Stimulated activated naive CD4-positive, alpha-beta T cell treated with Interleukin-2 at 50 U/mL for 16 hours (primary cell): ENCODE data around the gene BRINP3.
"Not testable (repeated sequence)": the region's sequence is repeated elsewhere in the genome, so short reads cannot be mapped to it uniquely, and the experiment has no call there.

Experiments
- DNase-seq: peaks from one replicate; lab custom pipeline; 2025; lab: John Stamatoyannopoulos, UW

Gene BRINP3

DNA sequence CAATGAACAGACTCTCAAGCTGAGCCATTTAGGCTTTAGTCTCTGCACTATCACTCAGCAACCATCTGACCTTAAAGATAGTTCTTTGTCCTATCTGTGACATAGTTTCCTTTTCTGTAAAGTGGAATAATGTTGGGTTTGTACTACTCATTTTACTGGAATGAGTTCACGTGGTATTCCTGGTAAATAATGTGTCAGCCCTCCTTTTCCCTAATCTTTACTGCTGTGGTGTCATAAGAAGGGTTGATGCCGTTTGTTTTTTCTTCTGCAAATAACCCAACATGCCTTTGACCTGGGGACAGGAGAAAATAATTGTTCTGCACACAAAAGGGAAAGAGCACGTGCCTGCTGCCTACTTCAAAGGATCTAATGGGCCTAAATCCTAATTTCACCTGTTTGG lies 297.8 kb downstream of the BRINP3 start:
- no peak for DNase-seq

- DNase-seq: no peak
Measured at GRCh38 chr1:190178827-190179226, 298.8 kb downstream of the BRINP3 start.

DNA sequence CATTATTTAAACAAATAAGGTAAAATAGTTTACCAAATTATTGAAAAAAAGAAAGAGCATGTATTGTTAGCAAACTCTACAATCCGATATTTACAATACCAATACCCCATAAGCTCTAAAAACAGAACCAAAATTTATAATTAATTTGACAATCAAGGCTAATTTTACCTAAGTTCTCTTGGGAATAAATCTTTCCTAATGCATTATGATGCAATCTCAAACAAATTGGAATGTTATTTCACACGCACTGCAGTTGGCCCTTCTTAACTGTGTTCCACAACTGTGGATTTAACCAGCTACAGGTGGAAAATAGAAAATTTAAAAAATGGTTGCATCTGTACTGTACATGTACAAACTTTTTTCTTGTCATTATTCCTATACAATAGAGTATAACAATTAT lies 300.1 kb downstream of the BRINP3 start:
- DNase-seq: no peak

DNA sequence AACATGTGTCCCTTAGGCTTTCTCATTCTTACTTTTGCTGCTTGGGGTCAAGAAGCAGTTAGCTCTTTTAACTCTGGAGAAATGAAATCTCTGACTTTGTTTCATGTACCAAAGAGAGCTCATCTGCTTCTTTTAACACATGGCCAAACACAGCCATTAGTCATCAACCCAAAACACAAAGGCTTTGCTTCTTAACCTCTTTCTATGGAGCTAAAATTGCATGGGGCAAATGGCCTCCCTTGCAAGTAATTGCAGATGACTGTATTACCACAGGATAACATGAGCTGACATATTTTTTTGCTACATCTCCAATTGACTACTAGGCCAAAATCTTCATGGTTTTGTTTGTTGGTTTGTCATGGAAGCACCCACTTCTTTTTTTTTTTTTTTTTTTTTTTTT lies 300.9 kb downstream of the BRINP3 start:
- no peak for DNase-seq

GRCh38 chr1:190175320-190175719 lies 302.3 kb downstream of the BRINP3 start:
- no peak for DNase-seq

- no peak for DNase-seq
Measured at GRCh38 chr1:190172651-190173430, 304.8 kb downstream of the BRINP3 start.

DNA sequence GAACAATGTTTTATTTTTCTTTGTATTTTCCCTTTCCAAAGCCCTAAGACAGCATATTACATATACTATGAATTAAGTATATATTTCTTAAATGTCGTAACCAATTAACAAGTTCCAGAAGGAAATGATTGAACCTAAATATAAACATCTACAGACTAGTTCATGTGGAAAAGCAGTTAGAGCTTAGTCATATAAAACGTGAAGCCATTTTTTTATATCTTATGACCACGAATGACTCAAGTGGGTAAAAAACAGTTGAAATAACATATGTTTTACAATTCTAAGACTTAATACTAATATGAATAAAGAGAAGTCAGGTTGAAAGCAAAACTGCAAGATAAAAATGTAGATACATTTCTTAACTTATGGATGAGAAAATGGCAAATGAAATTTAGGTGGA lies 307.3 kb downstream of the BRINP3 start:
- DNase-seq: no peak

GRCh38 chr1:190169311-190170067 lies 308.2 kb downstream of the BRINP3 start:
- DNase-seq: no peak

DNA sequence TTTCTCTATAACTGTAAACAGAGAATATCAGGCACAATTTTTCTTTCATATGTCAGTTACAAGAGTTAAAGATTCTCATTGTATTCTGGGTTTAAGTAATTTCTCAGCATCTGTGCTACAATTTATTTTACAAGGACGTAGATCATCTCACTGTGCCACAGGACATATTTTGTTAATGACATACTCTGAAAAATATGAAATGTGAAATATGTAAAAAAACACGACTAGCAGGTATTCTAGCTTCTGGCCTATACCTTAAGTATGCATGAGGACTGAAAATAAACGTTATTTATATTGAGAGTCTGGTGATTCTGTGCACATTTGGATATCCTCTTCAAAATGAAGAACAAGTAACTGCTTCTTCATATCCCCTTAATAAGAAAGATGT lies 308.8 kb downstream of the BRINP3 start:
- no peak for DNase-seq

DNA sequence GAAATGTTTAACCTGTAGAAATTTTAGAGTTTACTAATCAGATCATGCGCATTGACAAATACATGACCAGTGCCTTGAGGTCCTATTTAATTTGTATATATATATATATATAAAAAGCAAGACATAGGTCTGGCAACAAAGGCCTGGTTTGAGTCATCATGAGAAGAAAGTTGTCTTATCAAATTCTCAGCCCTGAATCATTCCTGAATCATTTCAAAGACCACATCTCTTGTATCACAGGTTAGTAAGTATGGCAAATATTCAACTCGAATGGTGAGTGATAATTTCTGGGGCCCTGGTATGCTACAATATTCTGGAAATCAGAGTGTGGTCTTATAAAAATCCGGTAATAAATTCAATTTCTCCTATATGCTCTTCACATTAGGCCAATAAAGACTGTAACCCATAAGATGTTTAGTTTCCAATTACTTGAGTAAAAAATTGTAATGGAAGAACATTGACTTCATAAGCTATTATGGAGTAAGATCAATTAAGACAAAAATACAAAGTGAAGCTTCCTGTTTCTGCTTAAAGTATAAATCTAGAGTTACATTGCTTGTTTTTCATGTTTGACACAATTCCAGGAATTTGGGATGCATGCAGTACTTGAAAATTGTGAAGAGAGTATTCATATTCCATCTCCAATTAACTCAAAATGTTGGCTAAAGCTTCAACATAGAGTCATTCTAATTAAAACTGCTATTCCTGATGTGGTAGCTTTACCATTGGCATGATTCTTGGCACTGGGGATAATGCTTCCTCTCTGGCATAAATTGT lies 309.4 kb downstream of the BRINP3 start:
- DNase-seq: no peak

DNA sequence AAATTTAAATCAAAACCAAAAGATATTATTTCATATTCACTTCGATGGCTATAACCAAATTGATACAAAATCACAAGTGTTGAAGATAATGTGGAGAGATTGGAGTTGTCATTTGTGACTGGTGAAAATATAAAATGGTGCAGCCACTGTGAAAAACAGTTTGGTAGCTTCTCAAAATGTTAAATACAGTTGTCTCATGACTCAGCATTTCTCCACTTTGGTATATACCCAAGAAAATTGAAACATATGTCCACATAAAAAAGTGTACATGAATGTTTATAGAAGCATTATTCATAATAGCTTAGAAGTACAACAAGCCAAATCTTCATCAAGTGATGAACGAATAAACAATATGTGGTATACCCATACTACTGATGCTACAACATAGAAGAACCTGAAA lies 318.5 kb downstream of the BRINP3 start:
- no peak for DNase-seq

DNA sequence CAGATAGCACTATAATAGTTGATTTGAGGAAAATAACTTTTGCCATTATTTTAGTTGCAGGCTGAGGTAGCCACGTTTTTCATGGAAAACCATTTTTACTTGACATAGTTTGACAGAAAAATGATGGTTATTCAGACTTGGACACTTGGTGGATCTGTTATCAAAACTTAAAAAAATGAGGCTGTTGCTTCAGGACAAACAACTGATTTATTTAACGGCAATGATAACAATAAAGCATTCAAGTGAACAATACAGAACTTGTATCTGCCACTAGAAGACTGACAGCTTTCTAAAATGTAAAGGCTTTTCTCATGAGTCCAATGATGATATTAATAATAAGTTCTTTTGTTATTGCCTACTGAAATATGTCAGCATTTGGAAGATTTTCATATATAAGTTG lies 322.9 kb downstream of the BRINP3 start:
- DNase-seq: no peak

GRCh38 chr1:190147616-190148015 lies 330.0 kb downstream of the BRINP3 start:
- DNase-seq: no peak

DNA sequence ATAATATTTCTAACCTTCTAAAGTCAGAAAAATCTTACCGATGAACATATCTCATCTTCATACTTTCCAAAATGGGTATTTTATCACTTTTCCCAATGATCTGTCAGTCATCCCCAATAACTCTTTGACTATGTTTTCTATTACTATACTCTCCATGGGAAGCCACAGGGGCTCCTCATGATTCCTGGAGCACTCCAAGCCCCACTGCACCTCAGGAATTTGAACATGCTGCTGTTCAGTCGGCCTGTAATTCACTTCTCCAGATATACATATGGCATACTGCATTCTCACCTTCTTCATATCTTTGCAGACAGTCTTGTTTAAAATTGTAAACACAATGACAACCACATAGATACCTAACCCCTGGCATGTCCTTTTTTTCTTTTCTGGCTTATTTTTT lies 333.0 kb downstream of the BRINP3 start:
- DNase-seq: no peak

DNA sequence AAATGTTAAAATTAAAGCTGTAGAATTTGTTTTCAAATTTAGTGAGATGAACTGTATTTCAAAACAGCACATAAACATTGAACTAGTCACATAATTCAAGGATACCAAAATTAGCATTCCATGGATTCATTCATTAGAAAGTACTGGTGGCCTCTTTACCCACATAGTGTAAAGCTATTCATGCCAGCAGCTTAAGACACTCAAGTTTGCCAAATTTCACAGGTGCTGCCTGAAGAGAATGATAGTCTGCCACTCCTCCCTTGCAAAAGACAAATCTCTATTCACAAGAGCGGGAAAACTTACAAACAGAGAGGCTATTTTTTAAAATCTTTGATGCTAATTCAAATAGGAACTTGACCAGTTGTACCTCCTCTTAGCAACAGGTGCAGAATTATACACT lies 337.0 kb downstream of the BRINP3 start:
- no peak for DNase-seq

DNA sequence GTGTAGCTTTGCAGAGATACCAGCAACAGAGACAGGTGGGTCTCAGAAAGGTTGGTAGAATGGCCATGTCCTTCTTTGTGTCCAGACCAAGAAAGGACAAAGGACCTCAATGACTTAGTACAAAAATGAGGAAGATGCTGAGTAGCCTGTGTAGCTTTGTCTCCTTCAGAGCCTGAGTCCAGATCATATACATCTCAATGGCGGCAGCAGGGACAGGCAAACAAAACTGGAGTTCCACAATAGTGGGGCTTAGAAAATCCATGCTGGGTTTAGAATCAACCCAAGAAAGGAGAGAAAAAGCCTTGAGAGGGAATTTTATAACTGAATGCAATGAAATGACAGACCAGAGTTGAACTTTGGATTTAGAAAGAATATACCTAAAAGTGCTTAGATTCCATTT lies 339.0 kb downstream of the BRINP3 start:
- no peak for DNase-seq

- no peak for DNase-seq
Measured at GRCh38 chr1:190138266-190138665, 339.4 kb downstream of the BRINP3 start.

GRCh38 chr1:190129366-190129765 lies 348.3 kb downstream of the BRINP3 start:
- no peak for DNase-seq

DNA sequence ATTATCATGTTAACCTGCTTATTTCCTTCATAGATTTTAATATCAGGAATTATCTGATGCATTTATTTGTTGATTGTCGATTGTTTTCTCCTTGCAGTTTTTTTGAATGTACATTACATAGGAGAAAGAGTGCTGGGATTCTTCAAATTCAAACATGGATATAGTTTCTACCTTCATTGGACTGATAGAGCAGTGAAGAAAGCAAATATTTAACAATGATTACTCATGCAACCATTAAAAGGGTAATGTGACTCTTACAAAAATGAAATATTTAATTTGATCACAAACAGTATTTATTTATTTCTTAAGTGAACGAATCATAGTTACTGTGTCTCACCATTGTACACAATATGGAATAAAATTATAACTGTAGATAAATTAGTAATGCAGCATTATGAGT lies 350.9 kb downstream of the BRINP3 start:
- no peak for DNase-seq

DNA sequence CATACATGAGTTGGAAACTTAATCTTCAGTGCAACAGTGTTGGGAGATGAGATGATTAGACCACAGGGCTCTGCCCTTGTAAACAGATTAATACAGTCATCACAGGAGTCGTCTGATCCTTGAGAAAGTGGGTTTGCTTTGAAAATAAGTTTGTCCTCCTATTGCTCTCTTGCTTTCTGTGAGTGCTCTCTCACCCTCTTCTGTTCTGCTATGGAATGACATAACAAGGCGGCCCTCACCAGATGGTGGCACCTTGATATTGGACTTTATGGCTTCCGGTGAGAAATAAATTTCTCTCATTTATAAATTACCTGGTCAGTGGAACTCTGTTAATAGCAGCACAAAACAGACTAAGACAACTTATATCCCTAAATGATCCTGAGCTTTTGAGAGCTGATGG lies 353.6 kb downstream of the BRINP3 start:
- no peak for DNase-seq

DNA sequence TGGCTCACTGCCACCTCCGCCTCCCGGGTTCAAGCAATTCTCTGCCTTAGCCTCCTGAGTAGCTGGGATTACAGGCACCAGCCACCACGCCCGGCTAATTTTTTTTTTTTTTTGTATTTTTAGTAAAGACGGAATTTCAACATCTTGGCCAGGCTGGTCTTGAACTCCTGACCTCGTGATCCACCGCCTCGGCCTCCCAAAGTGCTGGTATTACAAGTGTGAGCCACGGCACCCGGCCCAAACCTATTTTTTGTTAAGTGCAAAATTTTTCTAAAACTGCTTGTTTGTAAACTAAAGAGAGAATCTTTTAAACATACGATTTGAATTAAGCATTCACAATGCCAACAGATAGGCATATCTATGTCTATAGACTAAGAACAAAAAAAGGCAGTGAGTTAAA lies 357.1 kb downstream of the BRINP3 start:
- not testable (repeated sequence) for DNase-seq

DNA sequence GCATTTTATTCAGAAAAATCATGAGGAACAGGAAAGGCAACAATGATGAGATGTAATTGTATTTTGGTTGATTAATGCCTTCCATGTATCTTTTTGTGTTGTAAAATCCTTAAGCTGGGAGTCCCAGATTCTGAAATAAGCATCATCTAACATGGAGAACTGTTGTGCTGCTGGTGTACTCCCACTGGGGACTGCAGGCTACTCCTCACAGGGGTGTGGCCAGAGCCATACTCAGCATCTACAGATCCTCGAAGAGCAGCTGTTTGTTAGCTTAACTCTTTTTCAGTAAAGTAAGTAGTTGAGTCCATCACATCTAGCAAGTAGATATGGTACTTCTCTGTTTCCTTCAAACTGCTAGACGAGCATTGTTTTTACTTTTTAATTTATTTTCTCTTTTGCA lies 358.0 kb downstream of the BRINP3 start:
- DNase-seq: no peak

GRCh38 chr1:190116921-190117320 lies 360.7 kb downstream of the BRINP3 start:
- no peak for DNase-seq
